Measurements from ENCODE around the gene MAP2K5. TPM values are rescaled to one million over a fixed set of nuclear protein-coding genes. Genes with fewer than 3 reads are reported as not detected.

MAP2K5 gene
- total RNA-seq, 1 donor from 2014 or later, result 3.2 TPM

GRCh38 chr15:67781061-67781460 is 238.6 kb downstream of the MAP2K5 start:
- no peak overlapping the region for H3K4me3 ChIP-seq (ENCODE audit: low read depth, low read length)
- no peak for TF ChIP-seq CTCF (conservative IDR thresholded peaks at IDR 0.05; ENCODE audit: low read depth, low read length)
- no peak for DNase-seq (ENCODE audit: low read depth)

- DNase-seq (ENCODE audit: low read depth), result no peak
- H3K4me3 ChIP-seq (ENCODE audit: low read depth, low read length), result no peak overlapping the region
- no peak for TF ChIP-seq CTCF (conservative IDR thresholded peaks at IDR 0.05; ENCODE audit: low read depth, low read length)
Observed at GRCh38 chr15:67781907-67782690, 239.6 kb downstream of the MAP2K5 start.

- TF ChIP-seq CTCF (conservative IDR thresholded peaks at IDR 0.05; ENCODE audit: low read depth, low read length), result no peak
- no peak for DNase-seq (ENCODE audit: low read depth)
- H3K4me3 ChIP-seq (ENCODE audit: low read depth, low read length), result no peak overlapping the region
Observed at GRCh38 chr15:67782691-67782991, 240.1 kb downstream of the MAP2K5 start.

- DNase-seq (ENCODE audit: low read depth), result no peak
- no peak overlapping the region for H3K4me3 ChIP-seq (ENCODE audit: low read depth, low read length)
- TF ChIP-seq CTCF (conservative IDR thresholded peaks at IDR 0.05; ENCODE audit: low read depth, low read length), result no peak
Observed at GRCh38 chr15:67783303-67783702, 240.8 kb downstream of the MAP2K5 start.

GRCh38 chr15:67784090-67784781 is 241.7 kb downstream of the MAP2K5 start:
- no peak for DNase-seq (ENCODE audit: low read depth)
- TF ChIP-seq CTCF (conservative IDR thresholded peaks at IDR 0.05; ENCODE audit: low read depth, low read length), result no peak
- H3K4me3 ChIP-seq (ENCODE audit: low read depth, low read length), result no peak overlapping the region

- TF ChIP-seq CTCF (conservative IDR thresholded peaks at IDR 0.05; ENCODE audit: low read depth, low read length), result no peak
- DNase-seq (ENCODE audit: low read depth), result no peak
- H3K4me3 ChIP-seq (ENCODE audit: low read depth, low read length), result no peak overlapping the region
Observed at GRCh38 chr15:67784856-67785430, 242.4 kb downstream of the MAP2K5 start.

Measured in epithelial cell of proximal tubule (primary cell).